IMR-90 (cell line): ENCODE measurements around the gene POLR2C. TPM values are rescaled to one million over a fixed set of nuclear protein-coding genes. Genes with fewer than 3 reads are reported as not detected.

ENCODE experiments used
- ATAC-seq: fragments of 200-7000 bp; cut with Tn5 transposase; 2 replicates; pipeline ENCODE4 v1.9.1; 2020; ENCODE audit warnings: low read depth, mild to moderate bottlenecking, moderate library complexity
- BruUV-seq: library from RNA; stranded (reverse); fragments of 400-500 nt; replicated peaks from 2 replicates; lab custom pipeline; 2021; lab: Mats Ljungman, UMichigan
- CTCF ChIA-PET: fragments of 300-600 bp; formaldehyde crosslinking; extraction: SDS; loops from one replicate; lab custom pipeline; 2021; ENCODE audit warnings: antibody characterized with exemption; lab: Yijun Ruan, JAX
- POLR2A ChIA-PET: fragments of 300-600 bp; sonication (Branson Sonifier 250); formaldehyde crosslinking; loops from one replicate; lab custom pipeline; 2022; ENCODE audit warnings: antibody characterized with exemption; ENCODE audit not compliant: unreplicated experiment; lab: Charles Lee
- DNase-seq: peaks from one replicate; pipeline ENCODE4 v3.0.0; 2013
- H2AFZ ChIP-seq: replicated peaks from 2 replicates; pipeline ENCODE3; 2013; ENCODE audit warnings: low read length, mild to moderate bottlenecking; ENCODE audit not compliant: poor library complexity
- H2AK5ac ChIP-seq: 2 replicates; pipeline ENCODE4 v1.6.1; 2013; ENCODE audit warnings: low read depth, low read length, inconsistent platforms
- H2AK9ac ChIP-seq: replicated peaks from 2 replicates; pipeline ENCODE3; 2013; ENCODE audit warnings: mild to moderate bottlenecking, low read depth, low read length, moderate library complexity; ENCODE audit not compliant: poor library complexity
- H2BK120ac ChIP-seq: 2 replicates; pipeline ENCODE4 v1.6.1; 2013; ENCODE audit warnings: low read depth, low read length, inconsistent platforms
- H2BK15ac ChIP-seq: 3 replicates; pipeline ENCODE4 v1.6.1; 2013; ENCODE audit warnings: low read depth, low read length, inconsistent platforms
- H2BK20ac ChIP-seq: 2 replicates; pipeline ENCODE4 v1.6.1; 2013; ENCODE audit warnings: low read depth, mild to moderate bottlenecking, inconsistent platforms, low read length, moderate library complexity
- H2BK5ac ChIP-seq: 2 replicates; pipeline ENCODE4 v1.6.1; 2013; ENCODE audit warnings: mild to moderate bottlenecking, low read depth, low read length, inconsistent platforms; ENCODE audit not compliant: poor library complexity, severe bottlenecking
- H3K14ac ChIP-seq: replicated peaks from 2 replicates; pipeline ENCODE4 v1.6.1; 2013; ENCODE audit warnings: low read depth, low read length, inconsistent platforms
- H3K18ac ChIP-seq: 2 replicates; pipeline ENCODE4 v1.6.1; 2013; ENCODE audit warnings: low read depth, low read length, control low read depth
- H3K23ac ChIP-seq: 2 replicates; pipeline ENCODE4 v1.6.1; 2013; ENCODE audit warnings: low read depth, low read length, inconsistent platforms
- H3K27ac ChIP-seq: 2 replicates; pipeline ENCODE4 v1.5.1; 2013; ENCODE audit warnings: mild to moderate bottlenecking, control low read depth, low read length; ENCODE audit not compliant: insufficient read depth
- H3K27me3 ChIP-seq: 2 replicates; pipeline ENCODE4 v1.6.1; 2013; ENCODE audit warnings: low read length; ENCODE audit not compliant: control insufficient read depth, insufficient read depth
- H3K36me3 ChIP-seq: 2 replicates; pipeline ENCODE4 v1.6.1; 2013; ENCODE audit warnings: low read length, mixed read lengths; ENCODE audit not compliant: control insufficient read depth, insufficient read depth
- H3K4ac ChIP-seq: 2 replicates; pipeline ENCODE4 v1.6.1; 2013; ENCODE audit warnings: low read depth, low read length, inconsistent platforms
- H3K4me1 ChIP-seq: 2 replicates; pipeline ENCODE4 v1.6.1; 2013; ENCODE audit warnings: low read length, mixed read lengths; ENCODE audit not compliant: control insufficient read depth, insufficient read depth
- H3K4me2 ChIP-seq: 2 replicates; pipeline ENCODE4 v1.6.1; 2013; ENCODE audit warnings: low read depth, mild to moderate bottlenecking, control low read depth, low read length, moderate library complexity
- H3K4me3 ChIP-seq: 2 replicates; pipeline ENCODE4 v1.5.1; 2013; ENCODE audit warnings: low read depth, mild to moderate bottlenecking, control low read depth, low read length, moderate library complexity; ENCODE audit not compliant: insufficient read depth
- H3K56ac ChIP-seq: 2 replicates; pipeline ENCODE4 v1.6.1; 2013; ENCODE audit warnings: low read length, inconsistent platforms; ENCODE audit not compliant: insufficient read depth; ENCODE audit errors: extremely low read depth
- H3K79me1 ChIP-seq, 2 experiments: 2 replicates each; pipeline ENCODE4 v1.6.1; 2013; ENCODE audit warnings: low read length in 2 of 2, inconsistent platforms in 1 of 2, low read depth in 1 of 2
- H3K9ac ChIP-seq: 2 replicates; pipeline ENCODE4 v1.6.1; 2013; ENCODE audit warnings: low read depth, low read length, control low read depth
- H3K9me1 ChIP-seq: 2 replicates; pipeline ENCODE4 v1.6.1; 2013; ENCODE audit warnings: low read length, inconsistent platforms; ENCODE audit not compliant: insufficient read depth
- H3K9me3 ChIP-seq: 2 replicates; pipeline ENCODE4 v1.6.1; 2013; ENCODE audit warnings: low read length; ENCODE audit not compliant: control insufficient read depth, insufficient read depth
- H4K20me1 ChIP-seq: 2 replicates; pipeline ENCODE4 v1.6.1; 2013; ENCODE audit warnings: low read length, inconsistent platforms; ENCODE audit not compliant: insufficient read depth
- H4K5ac ChIP-seq: 2 replicates; pipeline ENCODE4 v1.6.1; 2013; ENCODE audit warnings: mild to moderate bottlenecking, low read depth, low read length, control low read depth
- H4K8ac ChIP-seq, 2 experiments: 2 replicates each; pipeline ENCODE4 v1.6.1; 2013; ENCODE audit warnings: low read depth in 2 of 2, low read length in 2 of 2, control low read depth in 1 of 2, inconsistent platforms in 1 of 2
- H4K91ac ChIP-seq: 2 replicates; pipeline ENCODE4 v1.6.1; 2013; ENCODE audit warnings: low read depth, low read length, inconsistent platforms; ENCODE audit not compliant: insufficient read depth
- MAFK ChIP-seq: IDR thresholded peaks from 2 replicates; pipeline ENCODE4 v1.6.1; 2012; ENCODE audit warnings: low read depth, low read length, improper control_type of control experiment
- SMC3 ChIP-seq: fragments of 150-350 bp; IDR thresholded peaks from 2 replicates; pipeline ENCODE4 v1.6.1; 2016; ENCODE audit warnings: low read depth, mild to moderate bottlenecking, antibody characterized with exemption, low read length, moderate library complexity
- WGBS, 2 experiments: methylation state at CpG; one replicate each; pipeline versions ENCODE4 v1.1.5 to v1.1.7; 2013; ENCODE audit warnings: missing lambda C conversion rate in 2 of 2; ENCODE audit not compliant: insufficient read length in 1 of 2; ENCODE audit errors: extremely low coverage in 2 of 2; 5-methylcytosine and 5-hydroxymethylcytosine counted together
- dilution Hi-C: fragments of 300-500 bp; cut with HindIII; formaldehyde crosslinking; loops from one replicate; pipeline ENCODE4 v1.14.3; 2018; ENCODE audit warnings: low sequenced_read_pairs; ENCODE audit not compliant: unreplicated experiment
- in situ Hi-C: fragments of 300-500 bp; cut with MboI; formaldehyde crosslinking; loops from 3 replicates; pipeline ENCODE4 v1.14.3; 2019; ENCODE audit warnings: low sequenced_read_pairs, inconsistent platforms, mixed read lengths
- intact Hi-C: fragments of 100-400 bp; cut with micrococcal nuclease; formaldehyde crosslinking; loops from 2 replicates; pipeline ENCODE4 v1.10.0; 2022
- polyA plus RNA-seq, 3 experiments: library from polyadenylated mRNA; depleted of rRNA; stranded (reverse); fragments of >200 nt; gene quantifications; 2 replicates each; pipeline ENCODE4 v1.2.3, GENCODE V29; 2012; ENCODE audit warnings: low replicate concordance in 1 of 3
- total RNA-seq: library from RNA; depleted of rRNA; stranded (reverse); fragments of >200 nt; gene quantifications from 2 replicates; pipeline ENCODE4 v1.2.3, GENCODE V29; 2012

POLR2C gene
- total and polyA plus RNA-seq, 2 of the 4 experiments (the other 2 are of a cell fraction): 137 to 340 TPM

DNA sequence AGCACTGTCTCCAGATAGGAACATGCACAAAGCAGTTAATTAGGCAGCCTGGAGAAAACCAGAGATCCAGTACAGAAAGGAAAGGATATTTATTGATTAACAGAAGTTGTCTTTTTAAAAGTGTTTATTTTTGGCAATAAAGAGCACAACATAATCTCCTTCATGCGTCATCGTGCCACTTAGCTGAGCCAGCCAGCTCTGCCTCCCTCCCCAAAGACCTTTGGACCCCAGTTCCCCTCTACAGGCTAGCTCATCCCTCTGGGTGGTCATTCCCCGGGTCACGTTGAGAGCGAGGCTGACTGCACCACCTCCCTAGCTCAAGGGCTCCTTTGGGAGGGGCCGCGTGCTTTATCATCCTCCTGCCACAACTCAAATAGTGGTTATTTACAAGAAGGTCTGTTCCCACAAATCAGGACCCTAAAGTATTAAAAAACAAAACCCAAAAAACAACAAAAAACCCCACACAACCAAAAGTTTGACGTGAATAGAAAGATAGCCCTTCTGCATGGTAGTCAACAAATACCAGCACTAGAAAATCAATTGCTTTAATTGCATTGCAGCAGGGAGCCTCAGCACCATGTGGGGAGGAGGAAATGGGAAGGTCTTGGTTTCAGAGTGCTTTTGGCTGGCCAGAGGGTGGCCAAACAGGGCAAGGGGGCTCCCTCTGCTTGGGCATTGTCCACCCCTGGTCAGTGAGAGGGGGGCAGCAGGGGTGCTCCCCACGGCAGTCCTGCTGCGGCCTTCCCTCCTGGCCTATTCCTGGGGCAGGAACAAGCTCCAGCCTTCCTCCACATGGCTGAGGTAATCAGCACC, 9.6 kb downstream of the POLR2C start (continued):
- TF ChIP-seq MAFK: no peak

GRCh38 chr16:57472665-57473060, 10.2 kb downstream of the POLR2C start:
- no peak overlapping the region for H3K4ac ChIP-seq
- H4K5ac ChIP-seq: no peak overlapping the region
- no CpG with 5 or more reads among the region's 4 CpGs for WGBS, 2 experiments
- H3K79me1 ChIP-seq: peaks cover 10 to 16% of the 10 kb centered on the region in 2 experiments
- H3K9ac ChIP-seq: no peak overlapping the region
- POLR2A ChIA-PET: no interaction called here
- intact Hi-C loops (no loop called here), in situ Hi-C loops (no loop called here), dilution Hi-C loops (no loop called here)
- H2AFZ ChIP-seq: no peak overlapping the region
- no peak overlapping the region for H3K4me2 ChIP-seq
- H3K4me3 ChIP-seq: no peak overlapping the region
- H4K20me1 ChIP-seq: 0 out of 2 replicates have a peak, but pooled peaks cover 8% of the 10 kb centered on the region
- CTCF ChIA-PET: interaction anchor here (1.4 kb wide), 1 partner anchor 10 kb away, joined by 3 read pairs; no protein-coding TSS in a partner anchor
- no peak overlapping the region for H4K91ac ChIP-seq
- no peaks in the 10 kb centered on the region for H3K9me1 ChIP-seq
- TF ChIP-seq SMC3: no peak
- no peak overlapping the region for H2AK9ac ChIP-seq
- H3K27ac ChIP-seq: no peak overlapping the region
- no peak for ATAC-seq
- H4K8ac ChIP-seq: no peak overlapping the region
- no peaks in the 10 kb centered on the region for H3K4me1 ChIP-seq
- no peak overlapping the region for H2AK5ac ChIP-seq
- H3K56ac ChIP-seq: no peak overlapping the region
- H3K27me3 ChIP-seq: no peaks in the 10 kb centered on the region
- no peak overlapping the region for H2BK120ac ChIP-seq
- H3K36me3 ChIP-seq: peaks cover 52% of the 10 kb centered on the region
- DNase-seq: no peak
- no peaks in the 10 kb centered on the region for H3K9me3 ChIP-seq
- no TSS peak for BruUV-seq
- no peak overlapping the region for H2BK15ac ChIP-seq
- H2BK20ac ChIP-seq: no peak overlapping the region
- H2BK5ac ChIP-seq: no peak overlapping the region
- H3K18ac ChIP-seq: no peak overlapping the region
- H3K14ac ChIP-seq: no peak overlapping the region
- no peak overlapping the region for H3K23ac ChIP-seq
